NCI-H146 (cell line): Measurements from ENCODE around the gene UBTD2.
"Not testable (repeated sequence)": the region's sequence is repeated elsewhere in the genome, so short reads cannot be mapped to it uniquely, and the experiment has no call there.

Experiments used
- DNase-seq: peaks from one replicate; lab custom pipeline; 2025; lab: John Stamatoyannopoulos, UW

UBTD2 gene

DNA sequence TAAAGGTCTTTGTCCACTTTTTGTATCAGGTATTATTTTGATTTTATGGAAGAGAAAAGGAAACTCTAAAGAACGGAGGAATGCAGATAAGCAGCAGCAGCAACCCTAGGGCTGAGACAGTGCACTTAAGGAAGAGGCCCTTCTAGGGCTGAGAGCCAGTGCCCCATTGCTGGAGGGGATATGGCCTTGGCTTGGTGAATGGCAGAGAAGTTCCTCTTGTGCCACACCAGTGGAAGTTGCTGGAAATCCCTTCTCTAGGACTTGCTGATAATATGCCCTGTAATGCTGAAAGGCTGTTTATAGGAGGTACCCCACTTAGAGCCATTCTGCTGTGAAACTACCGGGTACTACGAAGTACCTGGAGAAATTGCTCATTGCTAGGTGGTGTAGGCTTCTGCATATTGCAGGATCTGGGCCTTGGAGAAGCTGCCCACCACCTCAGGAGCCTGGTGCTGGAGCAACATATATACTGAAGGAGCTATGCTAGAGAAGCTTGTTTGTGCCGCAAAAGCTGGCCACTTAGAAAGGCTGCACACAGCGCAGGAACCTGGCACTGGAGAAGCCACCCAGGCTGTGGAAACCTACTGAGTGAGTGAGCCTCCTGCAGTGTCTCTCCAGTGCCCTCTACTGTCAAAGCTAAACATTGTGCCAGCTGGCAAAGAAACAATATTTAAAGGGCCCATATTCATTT, 9.6 kb upstream of the UBTD2 start:
- DNase-seq = peak; percentile 62

DNA sequence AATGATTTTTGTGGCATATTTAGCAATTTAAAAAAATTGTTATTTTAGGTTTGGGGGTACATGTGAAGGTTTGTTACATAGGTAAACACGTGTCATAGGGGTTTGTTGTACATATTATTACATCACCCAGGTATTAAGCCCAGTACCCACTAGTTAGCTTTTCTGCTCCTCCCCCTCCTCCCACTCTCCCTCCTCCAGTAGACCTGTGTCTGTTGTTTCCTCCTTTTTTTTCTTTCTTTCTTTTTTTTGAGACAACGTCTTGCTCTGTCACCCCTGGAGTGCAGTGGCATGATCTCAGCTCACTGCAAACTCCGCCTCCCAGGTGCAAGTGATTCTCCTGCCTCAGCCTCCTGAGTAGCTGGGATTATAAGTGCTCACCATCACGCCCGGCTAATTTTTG, 8.3 kb upstream of the UBTD2 start:
- DNase-seq = not testable (repeated sequence)

DNA sequence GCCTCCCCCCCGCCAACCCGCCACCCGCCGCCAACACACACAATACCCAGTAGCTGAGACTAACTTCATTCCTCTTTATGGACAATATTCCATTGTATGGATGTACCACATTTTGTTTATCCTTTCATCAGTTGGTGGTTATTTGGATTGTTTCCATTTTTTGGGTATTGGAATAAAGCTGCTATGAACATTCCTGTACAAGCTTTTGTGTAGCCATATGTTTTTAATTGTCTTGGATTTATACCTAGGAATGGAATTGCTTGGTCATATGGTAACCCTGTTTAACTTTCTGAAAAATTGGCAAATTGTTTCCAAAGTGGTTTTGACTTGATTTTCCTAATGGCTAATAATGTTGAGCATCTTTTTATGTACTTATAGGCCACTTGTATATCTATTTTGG, 4.9 kb upstream of the UBTD2 start:
- DNase-seq = no peak

DNA sequence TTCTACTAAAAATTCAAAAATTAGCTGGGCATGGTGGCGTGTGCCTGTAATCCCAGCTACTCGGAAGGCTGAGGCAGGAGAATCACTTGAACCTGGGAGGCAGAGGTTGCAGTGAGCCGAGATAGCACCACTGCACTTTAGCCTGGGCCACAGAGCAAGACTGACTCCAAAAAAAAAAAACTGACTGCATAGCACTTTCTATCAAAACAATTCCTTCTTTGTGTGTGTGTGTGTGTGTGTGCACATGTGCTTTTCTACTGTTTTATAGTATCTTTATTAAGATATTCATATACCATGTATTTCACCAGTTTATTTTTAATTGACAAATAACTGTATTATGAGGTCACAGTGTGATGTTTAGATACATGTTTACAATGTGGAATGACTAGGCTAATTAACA, 3.6 kb upstream of the UBTD2 start:
- not testable (repeated sequence) for DNase-seq

DNA sequence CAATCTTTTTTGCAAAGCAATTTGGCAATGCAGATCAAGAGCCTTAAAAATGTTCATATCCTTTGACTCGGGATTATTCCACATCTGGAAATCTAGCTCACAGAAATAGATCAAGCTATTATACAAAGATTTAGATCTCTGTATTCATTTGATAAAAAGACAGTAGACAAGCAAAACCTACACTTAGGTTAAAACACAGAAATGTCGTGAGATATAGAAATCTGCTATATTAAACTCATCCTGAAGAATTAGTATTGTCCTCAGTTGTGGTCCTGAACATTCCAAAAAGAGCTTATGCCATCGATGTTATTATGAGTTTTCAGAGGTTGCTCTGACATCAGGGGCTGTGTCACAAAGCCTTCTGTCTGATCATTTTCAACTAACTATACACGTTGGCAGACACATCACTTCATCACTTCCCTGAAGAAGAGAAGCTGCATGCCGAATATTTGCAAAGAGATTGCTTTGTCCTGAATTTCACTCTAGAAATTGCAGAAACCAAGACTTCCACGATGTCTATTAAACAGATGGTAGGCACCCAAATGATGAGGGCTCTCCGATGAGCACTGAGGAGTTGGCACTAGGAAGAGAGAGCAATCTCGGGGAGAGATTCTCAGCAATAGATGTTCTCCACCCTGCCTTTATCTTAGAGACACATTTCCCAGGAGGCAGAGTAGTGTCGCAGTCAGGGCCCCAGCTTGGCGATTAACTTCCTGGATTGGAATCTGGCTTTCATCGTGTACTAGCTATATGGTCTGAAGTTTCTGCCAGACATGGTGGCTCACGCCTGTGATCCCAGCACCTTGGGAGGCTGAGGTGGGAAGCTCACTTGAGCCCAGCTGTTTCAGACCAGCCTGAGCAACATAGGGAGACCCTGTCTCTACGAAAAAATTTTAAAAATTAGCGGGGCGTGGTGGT, 1.9 kb upstream of the UBTD2 start:
- DNase-seq = no peak

DNA sequence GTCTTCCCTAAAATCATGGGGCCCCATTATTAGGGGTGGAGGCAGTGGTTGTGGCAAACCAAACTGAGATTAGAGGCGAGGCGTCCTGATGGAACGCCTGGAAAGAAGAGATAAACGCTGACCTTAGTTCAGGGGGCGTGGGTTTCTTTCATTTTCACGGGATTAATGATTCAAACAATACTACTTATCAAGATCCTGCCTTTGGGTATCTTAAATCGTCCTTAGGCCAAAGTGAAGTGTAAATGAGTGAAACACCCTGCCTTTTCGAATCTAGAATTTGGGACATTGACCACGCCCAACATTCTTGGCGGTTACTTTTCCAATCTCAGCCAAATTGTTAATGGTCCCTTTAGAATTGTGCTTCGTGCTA, 1.0 kb upstream of the UBTD2 start:
- DNase-seq = no peak

DNA sequence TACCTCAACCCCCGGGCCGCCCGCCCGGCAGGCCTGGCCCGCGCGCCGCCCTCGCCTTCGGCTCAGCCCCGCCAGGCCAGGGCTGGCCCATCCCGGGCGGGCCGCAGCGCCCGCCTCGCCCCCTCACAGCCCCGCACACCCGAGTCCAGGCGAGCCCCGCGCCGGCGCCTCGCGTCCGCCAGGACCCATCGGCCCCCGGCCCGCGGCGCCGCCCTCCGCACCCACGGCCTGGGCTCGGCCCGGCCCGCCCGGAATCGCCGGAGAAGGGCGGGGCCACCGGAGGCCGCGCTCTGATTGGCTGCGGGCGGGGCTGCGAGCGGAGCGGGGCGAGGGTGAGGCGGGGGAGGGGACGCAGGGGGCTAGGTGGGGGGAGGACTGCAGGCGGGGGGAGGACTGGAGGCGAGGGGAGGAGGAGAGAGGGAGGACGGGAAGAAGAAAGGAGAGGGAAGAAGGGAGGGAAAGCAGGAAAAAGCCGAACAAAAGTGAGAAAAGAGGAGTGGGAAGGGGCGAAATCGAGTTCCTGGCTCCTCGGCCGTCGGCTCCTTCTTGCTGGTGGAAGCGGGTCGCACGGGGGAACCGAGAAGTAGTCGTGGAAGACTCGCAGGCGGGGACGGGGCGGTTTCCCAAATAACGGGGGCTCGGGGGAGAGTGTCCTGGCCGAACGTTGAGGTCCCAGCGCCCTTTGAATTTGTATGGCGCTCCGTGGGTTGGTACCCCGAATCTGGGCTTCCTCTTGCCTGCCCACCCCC, 472 bp upstream of the UBTD2 start:
- peak; percentile 68 for DNase-seq

DNA sequence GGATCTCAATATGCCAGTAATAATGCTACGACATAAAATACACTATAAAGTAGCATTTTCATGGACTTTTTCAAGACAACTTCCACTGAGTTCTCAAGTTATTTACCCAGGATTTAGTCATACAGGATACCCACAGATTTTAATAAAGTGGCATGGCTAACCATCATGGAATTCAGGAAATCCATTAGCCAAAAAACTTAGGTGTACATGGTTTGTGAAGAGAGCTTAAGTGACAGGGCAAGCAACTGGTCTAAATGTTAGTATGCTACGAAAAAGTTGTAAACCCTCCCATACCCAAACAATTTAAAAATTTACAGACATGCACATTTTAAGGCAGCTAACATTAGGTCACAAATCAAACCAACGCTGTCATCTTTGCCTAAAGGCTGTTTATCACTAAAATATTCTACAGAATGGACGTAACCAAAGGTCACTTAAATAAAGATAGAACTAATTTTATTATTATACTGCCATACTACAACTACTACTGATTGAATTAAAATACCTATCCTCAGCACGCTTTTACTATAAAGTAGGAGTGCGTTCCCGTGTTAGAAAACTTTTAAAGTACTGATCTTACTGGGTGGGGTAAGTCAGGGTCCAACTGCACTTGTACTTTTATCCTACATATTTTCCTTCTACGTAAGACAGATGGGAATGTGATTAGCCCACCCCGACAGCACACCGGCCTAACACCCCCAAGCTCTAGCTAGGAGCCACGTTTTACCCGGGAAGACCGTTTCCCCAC, 1.1 kb downstream of the UBTD2 start:
- DNase-seq = no peak

DNA sequence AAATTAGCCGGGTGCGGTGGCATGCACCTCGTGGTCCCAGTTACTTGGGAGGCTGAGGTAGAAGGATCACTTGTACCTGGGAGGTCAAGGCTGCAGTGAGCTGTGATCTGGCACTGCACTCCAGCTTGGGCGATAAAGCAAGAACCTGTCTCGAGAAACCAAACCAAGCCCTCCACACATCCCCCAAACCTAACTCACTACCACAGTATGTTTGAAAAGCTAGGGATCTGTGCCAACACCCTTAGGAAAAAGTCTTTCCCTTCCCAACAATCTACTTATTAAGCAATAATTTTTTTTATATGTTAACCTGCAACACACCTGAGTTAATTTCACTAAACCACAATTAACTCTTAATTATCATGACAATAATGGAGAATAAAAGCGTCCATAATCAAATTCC, 2.2 kb downstream of the UBTD2 start:
- no peak for DNase-seq

DNA sequence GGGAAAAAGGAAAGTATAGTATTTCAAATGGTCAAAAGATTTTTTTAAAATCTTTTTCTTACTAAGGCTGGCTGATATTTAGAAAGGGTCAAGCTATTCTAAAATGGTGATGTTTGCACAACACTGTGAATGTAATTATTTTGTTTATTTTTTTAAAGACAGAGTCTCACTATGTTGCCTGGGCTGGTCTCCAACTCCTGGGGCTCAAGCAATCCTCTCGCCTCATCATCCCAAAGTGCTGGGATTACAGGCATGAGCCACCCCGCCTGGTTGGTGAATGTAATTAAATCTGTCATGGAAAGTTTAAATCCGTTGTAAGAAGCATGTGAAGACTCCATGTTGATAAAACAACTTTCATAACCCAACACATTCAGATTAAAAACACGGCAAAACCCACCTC, 2.6 kb downstream of the UBTD2 start:
- no peak for DNase-seq

DNA sequence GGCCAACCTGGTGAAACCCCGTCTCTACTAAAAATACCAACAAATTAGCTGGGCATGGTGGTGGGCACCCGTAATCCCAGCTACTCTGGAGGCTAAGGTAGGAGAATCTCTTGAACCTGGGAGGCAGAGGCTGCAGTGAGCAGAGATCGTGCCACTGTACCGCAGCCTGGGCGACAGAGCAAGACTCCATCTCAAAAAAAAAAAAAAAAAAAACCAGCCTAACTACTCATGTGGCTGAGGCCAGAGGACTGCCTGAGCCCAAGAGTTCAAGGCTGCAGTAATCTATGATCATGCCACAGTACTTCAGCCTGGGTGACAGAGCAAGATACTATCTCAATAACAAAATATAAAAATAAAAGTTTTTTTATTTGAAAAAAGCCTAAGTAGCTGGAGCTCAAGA, 3.2 kb downstream of the UBTD2 start:
- no peak for DNase-seq

DNA sequence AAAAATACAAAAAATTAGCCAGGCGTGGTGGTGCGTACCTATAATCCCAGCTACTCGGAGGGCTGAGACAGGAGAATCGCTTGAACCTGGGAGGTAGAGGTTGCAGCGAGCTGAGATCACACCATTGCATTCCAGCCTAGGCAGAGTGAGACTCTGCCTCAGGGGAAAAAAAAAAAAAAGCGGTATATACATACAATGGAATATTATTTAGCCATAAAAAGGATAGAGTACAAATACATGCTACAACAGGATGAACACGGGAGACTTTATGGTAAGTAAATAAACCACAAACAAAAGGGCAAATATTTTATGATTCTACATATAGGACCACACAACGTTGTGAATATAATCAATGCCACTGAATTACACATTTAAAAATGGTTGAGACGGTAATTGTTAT, 5.2 kb downstream of the UBTD2 start:
- no peak for DNase-seq

DNA sequence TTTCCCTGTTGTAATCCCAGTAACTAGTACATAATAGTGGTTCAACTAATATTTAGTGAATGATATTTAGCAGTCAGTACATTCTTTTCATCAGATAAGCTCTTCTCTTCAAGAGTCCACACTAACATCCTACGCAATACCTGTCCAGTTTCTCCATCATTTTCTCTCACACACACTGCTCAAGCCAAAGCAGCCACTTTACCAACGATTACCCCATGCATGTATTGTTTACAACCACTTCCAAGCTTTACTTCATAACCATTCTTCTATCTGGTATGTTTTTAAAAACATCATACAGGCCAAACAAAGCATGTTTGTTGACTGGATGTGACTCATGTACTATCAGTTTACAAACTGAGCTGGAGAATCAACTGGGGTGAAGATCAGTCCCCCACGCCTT, 7.3 kb downstream of the UBTD2 start:
- DNase-seq = no peak

DNA sequence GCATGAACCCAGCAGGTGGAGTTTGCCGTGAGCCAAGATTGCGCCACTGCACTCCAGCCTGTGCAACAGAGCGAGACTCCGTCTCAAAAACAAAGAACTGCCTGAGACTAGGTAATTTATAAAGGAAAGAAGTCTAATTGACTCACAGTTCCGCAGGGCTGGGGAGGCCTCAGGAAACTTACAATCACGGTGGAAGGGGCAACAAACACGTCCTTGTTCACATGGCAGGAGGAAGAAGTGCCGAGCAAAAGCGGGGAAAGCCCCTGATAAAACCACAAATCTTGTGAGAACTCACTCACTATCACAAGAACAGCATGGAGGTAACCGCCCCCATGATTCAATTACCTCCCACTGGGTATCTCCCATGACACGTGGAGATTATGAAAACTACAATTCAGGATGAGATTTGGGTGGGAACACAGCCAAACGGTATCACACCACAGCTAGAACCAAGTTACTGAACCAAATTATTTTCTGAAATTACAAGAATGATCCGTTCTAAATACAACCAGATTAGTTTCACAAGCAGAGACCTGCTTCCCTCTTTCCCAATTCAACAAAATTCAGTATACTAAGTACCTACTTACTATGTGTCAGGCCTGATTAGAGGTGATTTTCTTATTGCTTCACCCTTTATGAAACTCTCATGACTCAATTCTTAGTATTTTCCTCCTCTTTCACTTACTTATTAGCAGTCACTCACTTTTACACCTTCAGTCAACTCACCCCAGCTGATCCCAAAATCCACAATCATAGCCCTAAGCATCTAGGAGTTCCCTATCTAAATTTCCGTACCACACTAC, 8.4 kb downstream of the UBTD2 start:
- no peak for DNase-seq

DNA sequence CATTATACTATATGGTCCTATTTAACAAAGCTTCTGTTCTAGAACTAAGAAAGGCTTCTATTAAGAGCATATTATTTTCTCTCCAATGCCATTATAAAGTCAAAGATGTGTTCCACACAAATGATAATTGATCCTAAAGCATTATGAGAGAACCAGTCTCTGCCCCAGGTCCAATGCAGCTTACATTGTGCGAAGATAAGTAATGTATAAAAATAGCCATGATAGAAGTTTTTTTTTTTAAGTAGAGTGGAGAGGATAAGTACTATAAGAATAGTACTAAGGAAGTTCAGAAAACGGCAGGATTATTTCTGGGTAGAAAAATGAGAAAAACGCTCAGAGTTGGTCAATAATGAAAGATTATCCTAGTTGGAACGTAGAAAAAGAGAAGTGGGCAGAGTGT, 15.6 kb downstream of the UBTD2 start:
- DNase-seq = no peak

DNA sequence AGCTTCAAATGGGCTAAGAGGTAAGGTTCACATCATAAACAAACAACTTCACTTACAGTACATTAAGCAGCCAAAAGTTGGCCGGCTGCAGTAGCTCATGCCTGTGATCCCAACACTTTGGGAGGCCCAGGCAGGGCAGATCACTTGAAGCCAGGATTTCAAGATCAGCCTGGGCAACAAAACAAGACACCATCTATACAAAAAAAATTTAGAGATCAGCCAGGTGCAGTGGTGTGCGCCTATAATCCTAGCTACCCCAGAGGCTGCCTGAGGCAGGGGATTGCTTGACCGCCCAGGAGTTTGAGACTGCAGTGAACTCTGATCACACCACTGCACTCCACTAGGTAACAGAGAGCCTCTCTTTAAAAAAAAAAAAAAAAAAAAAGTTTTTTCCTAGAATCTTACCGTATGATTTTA, 16.9 kb downstream of the UBTD2 start:
- DNase-seq = no peak

DNA sequence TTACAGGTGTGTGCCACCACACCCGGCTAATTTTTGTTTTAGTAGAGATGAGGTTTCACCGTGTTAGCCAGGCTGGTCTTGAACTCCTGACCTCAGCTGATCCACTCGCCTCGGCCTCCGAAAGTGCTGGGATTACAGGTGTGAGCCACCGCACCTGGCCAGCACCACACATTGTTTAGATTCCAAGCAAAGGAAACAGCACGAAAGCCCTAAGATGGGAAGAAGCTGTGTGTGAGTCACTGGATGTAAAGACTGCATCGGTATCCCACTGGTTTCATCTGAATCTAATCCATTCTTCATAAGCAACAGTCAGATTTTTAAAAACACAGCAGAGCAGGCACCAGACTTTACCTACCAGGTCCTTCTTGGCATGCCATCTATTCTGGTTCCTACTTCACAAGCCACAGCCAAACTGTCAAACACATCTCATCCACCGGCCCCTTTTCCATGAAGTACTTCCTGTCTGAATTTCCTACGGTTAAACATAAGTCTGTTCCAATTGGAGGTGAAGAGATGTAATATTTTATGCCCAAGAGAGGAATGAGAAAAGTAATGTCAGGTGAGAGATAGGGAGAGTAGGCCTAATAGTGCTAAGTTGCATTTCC, 17.4 kb downstream of the UBTD2 start:
- no peak for DNase-seq

DNA sequence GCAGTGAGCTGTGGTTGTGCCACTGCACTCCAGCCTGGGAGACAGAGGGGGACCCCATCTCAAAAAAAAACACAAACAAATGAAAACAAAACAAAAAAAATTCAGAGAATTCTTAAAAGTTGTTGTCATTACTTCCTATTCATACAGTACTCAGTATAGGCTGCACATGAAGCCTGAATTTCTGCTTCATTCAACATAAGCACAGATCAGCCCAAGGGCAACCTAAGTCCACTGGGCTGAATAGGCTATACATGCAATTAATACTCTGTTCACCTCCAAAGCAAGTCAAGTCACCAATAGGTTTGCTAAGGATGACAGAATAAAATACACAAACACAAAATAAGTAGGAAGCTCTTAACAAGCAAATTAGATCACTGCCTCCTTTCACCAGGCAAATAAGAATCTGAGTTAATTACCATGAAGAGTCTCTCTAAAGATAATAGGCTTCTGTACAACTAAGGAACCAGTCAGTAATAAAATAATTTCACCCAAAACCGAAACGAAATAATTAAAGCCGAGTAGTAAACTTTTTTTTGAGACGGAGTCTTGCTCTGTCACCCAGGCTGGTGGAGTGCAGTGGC, 18.7 kb downstream of the UBTD2 start:
- no peak for DNase-seq

DNA sequence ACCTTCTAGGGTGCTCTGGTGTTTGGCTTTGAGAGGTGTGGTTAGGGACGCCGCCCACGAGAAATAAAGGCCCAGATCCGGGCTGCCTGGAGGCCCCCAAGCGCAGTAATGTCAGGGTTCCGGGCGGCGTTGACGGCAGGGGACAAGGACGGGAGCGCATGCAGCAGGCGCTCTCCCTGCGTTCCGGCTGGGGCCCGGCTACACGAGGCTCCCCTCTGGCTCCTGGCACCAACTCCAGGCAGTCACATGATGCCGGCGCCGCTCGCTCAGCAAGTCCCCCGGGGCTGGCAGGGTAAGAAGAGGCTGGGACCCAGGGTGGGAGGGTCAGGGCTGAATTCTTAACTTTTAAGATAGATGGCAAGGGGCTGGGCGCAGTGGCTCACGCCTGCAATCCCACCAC, 28.1 kb downstream of the UBTD2 start:
- DNase-seq = no peak

DNA sequence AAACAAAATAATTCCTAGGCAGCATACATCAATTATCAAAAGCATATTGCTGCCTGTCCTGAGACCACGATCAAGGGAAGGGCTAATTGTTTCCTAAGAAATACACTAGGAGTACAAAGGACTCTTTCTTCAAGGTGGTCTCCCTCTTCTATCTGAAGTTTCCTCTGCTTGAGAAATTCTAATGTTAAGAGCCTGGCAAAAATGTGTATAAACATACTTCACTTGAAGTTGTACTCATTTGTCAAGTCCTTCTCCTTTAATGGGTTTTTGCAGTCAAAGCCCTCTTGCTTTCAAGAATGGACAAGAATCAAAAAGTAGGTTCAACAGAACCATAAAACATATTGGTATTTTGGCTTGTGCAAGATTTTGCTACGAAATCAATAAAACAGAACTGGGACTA, 31.1 kb downstream of the UBTD2 start:
- DNase-seq = no peak

DNA sequence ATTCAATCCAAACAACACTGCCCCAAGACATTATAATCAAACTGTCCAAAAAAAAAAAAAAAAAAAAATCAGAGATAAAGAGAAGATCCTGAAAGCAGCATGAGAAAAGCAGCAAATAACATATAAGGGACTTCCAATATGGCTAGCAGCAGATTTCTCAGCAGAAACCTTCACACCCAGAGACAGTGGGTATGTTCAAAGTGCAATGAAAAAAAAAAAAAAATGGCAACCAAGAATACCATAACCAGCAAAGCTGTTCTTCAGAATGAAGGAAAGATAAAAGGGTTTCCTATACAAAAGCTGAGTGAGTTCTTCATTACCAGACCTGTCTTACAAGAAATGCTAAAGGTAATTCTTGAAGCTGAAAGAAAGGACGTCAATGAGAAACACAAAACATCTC, 32.1 kb downstream of the UBTD2 start:
- no peak for DNase-seq
